Thyroid gland (tissue), 4 donors: Measurements from ENCODE around the gene KIAA0232. TPM values are rescaled to one million over a fixed set of nuclear protein-coding genes. Genes with fewer than 3 reads are reported as not detected.

Source experiments
- DNase-seq, 2 donors: peaks; one replicate each; pipeline ENCODE4 v3.0.0-alpha.2; 2019
- H3K27ac ChIP-seq, 3 donors: fragments of 200-600 bp; sonication (generic); 1 replicate in 2 of 3; 2 replicates in 1 of 3; pipeline ENCODE4 v1.5.1; 2016 to 2019; ENCODE audit warnings: mild to moderate bottlenecking in 1 of 3, moderate library complexity in 1 of 3
- H3K27me3 ChIP-seq: fragments of 200-600 bp; sonication (generic); one replicate; pipeline ENCODE4 v1.5.1; 2019
- H3K36me3 ChIP-seq, 2 donors: fragments of 200-600 bp; sonication (generic); one replicate each; pipeline ENCODE4 v1.5.1; 2016 to 2019
- H3K4me1 ChIP-seq, 2 donors: fragments of 200-600 bp; sonication (generic); one replicate each; pipeline ENCODE4 v1.5.1; 2017 to 2019
- H3K4me3 ChIP-seq, 3 donors: fragments of 200-600 bp; sonication (generic); replicated peaks in 1 of 3; 1 replicate in 2 of 3; 2 replicates in 1 of 3; pipeline ENCODE4 v1.5.1; 2016; ENCODE audit warnings: mild to moderate bottlenecking in 1 of 3
- H3K9me3 ChIP-seq: fragments of 200-600 bp; sonication (generic); one replicate; pipeline ENCODE4 v1.5.1; 2017
- CTCF ChIP-seq, 6 experiments: fragments of 200-600 bp in 3 of 6; fragments of 450-650 bp in 3 of 6; sonication (generic) in 3 of 6; IDR thresholded peaks; one replicate each; pipeline ENCODE4 v1.5.1; 2016 to 2019; ENCODE audit warnings: antibody characterized with exemption in 6 of 6, mild to moderate bottlenecking in 2 of 6, inconsistent platforms in 1 of 6, moderate library complexity in 1 of 6
- POLR2A ChIP-seq, 2 donors: fragments of 450-650 bp; IDR thresholded peaks; one replicate each; pipeline ENCODE4 v1.6.1; 2017; ENCODE audit warnings: antibody characterized with exemption in 2 of 2, mild to moderate bottlenecking in 2 of 2, moderate library complexity in 1 of 2
- WGBS, 2 donors: methylation state at CpG; one replicate each; pipeline ENCODE4 v1.1.5; 2017; 5-methylcytosine and 5-hydroxymethylcytosine counted together
- intact Hi-C: fragments of 100-400 bp; cut with DNase I; formaldehyde crosslinking; loops from one replicate; pipeline ENCODE4 v1.15.1; 2023
- total RNA-seq, 4 donors: library from RNA; depleted of rRNA; stranded (reverse); fragments of >200 nt; gene quantifications; one replicate each; pipeline ENCODE4 v1.2.3, GENCODE V29; 2016

Gene KIAA0232
- total RNA-seq, 4 donors from 2014 or later = 37.1 to 73.2 (median 50.6) TPM

- H3K27me3 ChIP-seq = no peaks in the 10 kb centered on the region
- TF ChIP-seq POLR2A (IDR thresholded peaks at IDR 0.05) = no peak
- TF ChIP-seq CTCF (IDR thresholded peaks at IDR 0.05) = no peak
- no peak overlapping the region for H3K4me3 ChIP-seq
- no peak overlapping the region for H3K27ac ChIP-seq
- no peaks in the 10 kb centered on the region for H3K9me3 ChIP-seq
- 50 to 54% methylated on average over 15 of the region's 15 CpGs for WGBS, 2 donors
- DNase-seq = no peak
- no peaks in the 10 kb centered on the region for H3K36me3 ChIP-seq
- intact Hi-C loops = no loop called here
- H3K4me1 ChIP-seq = peaks cover 7 to 15% of the 10 kb centered on the region in 2 donors
Observed at GRCh38 chr4:6929812-6930464, 147.4 kb downstream of the KIAA0232 start.

GRCh38 chr4:6932475-6932874 is 149.9 kb downstream of the KIAA0232 start:
- 93 to 100% methylated on average over 3 of the region's 3 CpGs for WGBS, 2 donors
- Histone ChIP-seq H3K36me3 (no peaks in the 10 kb centered on the region), H3K9me3 (no peaks in the 10 kb centered on the region), H3K27me3 (no peaks in the 10 kb centered on the region), H3K4me1 (peaks cover 7 to 11% of the 10 kb centered on the region in 2 donors), H3K4me3 (no peak overlapping the region), H3K27ac (no peak overlapping the region)
- DNase-seq = no peak
- intact Hi-C loops = no loop called here
- TF ChIP-seq POLR2A (IDR thresholded peaks at IDR 0.05) (no peak), CTCF (IDR thresholded peaks at IDR 0.05) (no peak)

DNA sequence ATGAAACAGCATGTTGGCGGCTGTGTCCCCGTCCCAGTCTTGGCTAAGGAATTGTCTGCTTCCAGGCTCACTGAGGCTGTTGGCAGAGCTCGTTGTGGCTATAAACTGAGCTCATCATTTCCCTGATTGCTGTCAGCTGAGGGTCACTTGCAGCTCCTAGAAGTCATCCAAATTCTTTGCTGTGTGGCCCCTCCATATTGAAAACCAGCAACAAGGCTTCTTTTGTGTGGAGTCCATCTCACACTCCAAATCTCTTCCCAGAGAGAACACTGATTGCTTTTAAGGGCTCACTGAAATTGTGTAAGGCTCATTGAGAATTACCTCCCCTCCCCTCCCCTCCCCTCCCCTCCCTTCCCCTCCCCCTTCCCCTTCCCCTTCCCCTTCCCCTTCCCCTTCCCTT is 150.4 kb downstream of the KIAA0232 start:
- intact Hi-C loops = no loop called here
- DNase-seq = no peak
- H3K27me3 ChIP-seq = no peaks in the 10 kb centered on the region
- no peak overlapping the region for H3K4me3 ChIP-seq
- H3K27ac ChIP-seq = no peak overlapping the region
- no peaks in the 10 kb centered on the region for H3K36me3 ChIP-seq
- TF ChIP-seq POLR2A (IDR thresholded peaks at IDR 0.05) (no peak), CTCF (IDR thresholded peaks at IDR 0.05) (no peak)
- H3K9me3 ChIP-seq = no peaks in the 10 kb centered on the region
- WGBS, 2 donors = 79 to 91% methylated on average over 3 of the region's 3 CpGs
- peaks cover 7 to 10% of the 10 kb centered on the region in 2 donors for H3K4me1 ChIP-seq

Other genes with a start within 250 kb of the KIAA0232 start
- gene MAN2B2, start 207.5 kb upstream of the KIAA0232 start, total RNA-seq = 10 to 100 TPM; 32.7 to 95.3 (median 80.2) TPM
- 100 to 1,000 TPM; 258 to 314 (median 288) TPM for gene MRFAP1, start 142.0 kb upstream of the KIAA0232 start, total RNA-seq
- gene S100P, start 88.8 kb upstream of the KIAA0232 start, total RNA-seq = under 1 TPM in 1 of 4 donors, not detected in 3; 0.56 TPM
- gene MRFAP1L1, start 72.9 kb upstream of the KIAA0232 start, total RNA-seq = 10 to 100 TPM; 70.5 to 93.9 (median 76.2) TPM
- gene BLOC1S4, start 66.6 kb upstream of the KIAA0232 start, total RNA-seq = 10 to 100 TPM; 11.7 to 31.3 (median 22.1) TPM
- gene TBC1D14, start 127.1 kb downstream of the KIAA0232 start, total RNA-seq = 10 to 100 TPM; 39.8 to 47.0 (median 46.0) TPM